Stimulated activated CD4-positive, alpha-beta T cell treated with anti-CD3 and anti-CD28 coated beads, Interleukin-1b, Interleukin-23, amount 100 ng/mL, for 1 hour (primary cell): ENCODE data around the gene MREG.
"Not testable (repeated sequence)": the region's sequence is repeated elsewhere in the genome, so short reads cannot be mapped to it uniquely, and the experiment has no call there.

Experiments
- DNase-seq, 2 donors: peaks; one replicate each; pipeline ENCODE4 v3.0.0-alpha.2; 2020; ENCODE audit warnings: low read depth in 2 of 2

MREG gene

DNA sequence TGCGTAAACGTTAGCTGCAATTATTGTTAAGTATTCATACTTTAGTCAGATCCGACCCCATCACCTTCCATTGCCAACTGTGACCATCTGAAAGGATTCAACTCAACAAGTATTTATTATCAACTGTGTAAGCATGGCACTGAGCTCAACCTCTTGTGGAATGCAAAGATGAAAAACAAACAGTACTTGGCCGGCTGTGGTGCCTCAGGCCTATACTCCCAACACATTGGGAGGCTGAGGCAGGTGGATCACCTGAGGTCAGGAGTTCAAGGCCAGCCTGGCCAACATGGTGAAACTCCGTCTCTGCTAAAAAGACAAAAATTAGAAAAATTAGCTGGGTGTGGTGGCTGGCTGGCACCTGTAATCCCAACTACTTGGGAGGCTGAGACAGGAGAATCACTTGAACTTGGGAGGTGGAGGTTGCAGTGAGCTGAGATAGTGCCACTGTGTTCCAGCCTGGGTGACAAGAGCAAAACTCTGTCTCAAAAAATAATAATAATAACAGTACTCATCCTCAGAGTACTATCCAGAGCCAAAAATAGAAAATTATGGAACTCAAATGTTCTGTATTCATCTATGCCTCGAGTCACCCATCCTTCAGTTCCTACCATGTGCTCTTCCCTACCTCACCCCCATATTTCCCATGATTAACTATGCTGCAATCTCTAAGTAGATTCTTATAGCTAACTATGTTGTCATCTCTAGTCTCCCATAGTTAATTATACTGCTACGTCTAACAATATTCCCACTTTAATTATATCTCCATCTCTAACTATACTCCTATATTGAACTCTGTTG is 8.6 kb upstream of the MREG start:
- no peak for DNase-seq

DNA sequence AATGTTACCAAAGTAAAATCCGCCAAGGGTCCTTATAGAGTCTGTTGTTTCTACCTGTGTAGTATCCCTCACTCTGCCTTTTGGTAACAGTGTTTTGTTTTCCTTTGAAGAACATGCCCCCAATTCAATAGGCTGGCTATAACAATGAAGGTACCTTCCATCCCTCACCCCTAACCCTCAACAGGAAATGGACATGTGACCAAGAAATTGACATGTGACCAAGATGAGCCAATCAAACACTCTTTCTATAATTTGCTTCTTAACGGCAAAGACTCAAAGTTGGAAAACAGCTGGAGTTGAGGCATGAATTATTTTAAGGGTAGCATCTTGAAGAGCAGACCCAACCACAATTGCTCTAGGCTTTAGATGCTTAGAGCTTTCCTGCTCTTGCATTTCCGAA is 5.4 kb upstream of the MREG start:
- DNase-seq = no peak

DNA sequence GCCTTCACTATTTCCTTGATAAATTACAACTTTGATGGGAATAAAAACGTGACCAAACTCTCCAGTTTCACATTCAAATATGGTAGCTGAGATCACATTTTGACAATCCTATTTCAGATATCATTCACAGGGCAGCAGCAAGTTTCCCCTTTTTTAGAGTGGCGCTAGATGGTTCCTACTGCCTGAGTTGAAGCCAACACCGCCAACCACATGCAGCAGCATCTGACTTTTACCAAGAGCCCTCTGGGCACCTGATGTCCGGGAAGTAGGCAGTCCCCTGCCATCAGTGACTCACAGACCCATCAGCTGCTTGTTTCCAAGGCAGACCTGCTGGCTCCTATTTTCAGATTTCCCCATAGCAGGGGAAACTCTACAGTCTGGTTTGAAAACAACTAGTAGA is 4.0 kb upstream of the MREG start:
- DNase-seq = no peak

DNA sequence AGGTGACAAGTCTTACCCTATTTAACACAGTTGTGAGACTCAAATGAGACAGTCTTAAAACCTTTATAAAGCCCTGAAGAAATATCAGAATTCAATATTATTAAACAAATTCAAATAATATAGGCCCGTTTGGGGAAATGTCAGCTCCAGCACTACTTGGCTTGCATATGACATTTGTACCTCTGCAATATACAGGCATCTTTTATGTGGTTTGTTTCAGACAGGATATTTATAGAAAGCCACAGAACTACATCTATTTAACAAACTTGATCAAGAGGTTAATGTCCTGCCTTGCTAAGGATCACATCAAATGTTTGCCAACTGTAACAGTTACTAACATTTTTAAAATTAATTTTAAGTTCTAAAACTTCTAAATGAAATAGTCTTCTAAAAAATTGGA is 3.2 kb upstream of the MREG start:
- no peak for DNase-seq

DNA sequence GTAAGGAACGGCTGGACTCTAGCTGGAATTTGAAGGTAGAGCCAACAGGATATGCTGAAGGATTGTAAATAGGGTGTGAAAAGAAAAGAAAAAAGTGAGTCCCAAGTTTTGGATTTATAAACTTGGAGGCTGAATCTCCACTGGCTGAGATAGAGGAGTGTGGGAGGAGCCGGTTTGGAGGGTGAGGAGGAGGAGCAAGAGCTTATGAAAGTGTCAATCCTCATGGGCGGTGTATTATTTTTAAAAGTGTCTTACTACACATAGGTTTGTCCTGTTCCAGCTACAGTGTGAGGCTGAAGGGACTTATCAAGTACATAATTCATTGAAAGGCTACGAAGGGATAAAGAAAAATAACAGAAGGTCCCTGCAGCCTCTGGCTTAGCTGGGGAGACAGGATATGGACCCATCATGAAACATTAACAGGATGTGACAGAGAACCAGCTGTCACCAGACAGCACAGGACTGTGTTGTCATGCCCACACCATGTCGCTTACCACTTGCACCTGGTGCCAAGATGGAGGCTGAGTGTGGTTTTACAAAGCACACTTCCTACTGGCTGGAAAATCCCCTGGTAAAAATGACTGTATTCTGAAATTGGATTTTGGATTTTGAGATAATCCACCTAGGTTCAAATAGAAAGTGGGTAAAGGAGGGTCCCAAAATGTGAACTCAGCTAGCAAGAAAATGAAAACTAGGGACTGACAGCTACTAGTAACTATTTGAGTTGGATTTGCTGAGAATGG is 2.5 kb upstream of the MREG start:
- no peak for DNase-seq

DNA sequence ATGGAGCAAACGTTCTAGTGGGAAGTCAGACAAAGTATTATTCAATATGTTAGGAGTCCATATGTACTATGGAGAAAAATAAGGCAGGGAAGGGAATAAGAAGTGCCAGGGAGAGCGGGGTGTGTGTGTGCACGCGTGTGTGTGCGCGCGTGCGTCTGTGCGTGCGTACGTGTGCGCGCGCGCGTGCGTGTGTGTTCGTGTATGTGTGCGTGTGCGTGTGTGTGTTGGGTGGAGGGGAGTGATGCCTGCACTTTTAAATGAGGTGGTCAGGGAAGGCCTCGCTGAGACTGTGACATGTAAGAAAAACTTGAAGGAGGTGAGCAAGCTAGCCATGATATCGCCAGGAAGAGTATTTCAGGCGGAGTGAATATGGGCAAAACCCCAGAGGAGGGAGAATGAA is 1.6 kb upstream of the MREG start:
- no peak for DNase-seq

DNA sequence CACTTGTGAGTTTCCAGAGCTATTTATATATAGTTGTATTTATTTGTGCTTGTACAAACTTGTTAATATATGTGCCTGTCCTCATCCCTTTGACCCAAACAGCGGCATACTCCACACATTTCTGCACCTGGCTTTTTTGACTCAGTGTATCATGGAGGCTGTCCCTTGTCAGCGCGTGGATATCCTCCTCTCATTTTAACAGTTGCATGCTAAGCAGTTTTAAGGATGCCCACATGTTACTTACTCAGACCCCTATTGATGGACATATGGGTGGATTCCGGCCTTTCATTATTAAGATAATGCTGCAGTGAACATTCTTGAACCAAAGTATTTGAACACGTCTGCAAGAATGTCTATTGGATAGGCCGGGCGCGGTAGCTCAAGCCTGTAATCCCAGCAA is 655 bp upstream of the MREG start:
- DNase-seq = no peak

DNA sequence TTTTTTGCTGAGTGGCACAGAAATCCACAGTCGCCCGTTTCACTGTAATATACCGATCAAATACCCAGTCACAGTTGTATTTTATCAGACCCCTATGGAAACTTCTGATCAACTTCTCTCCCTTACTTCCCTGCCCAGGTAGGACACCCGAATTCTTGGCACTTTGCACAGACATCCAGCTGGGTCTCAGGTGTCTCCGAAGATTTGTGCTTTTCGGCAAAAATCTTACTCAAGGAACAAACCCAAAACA is 596 bp downstream of the MREG start:
- DNase-seq = no peak

DNA sequence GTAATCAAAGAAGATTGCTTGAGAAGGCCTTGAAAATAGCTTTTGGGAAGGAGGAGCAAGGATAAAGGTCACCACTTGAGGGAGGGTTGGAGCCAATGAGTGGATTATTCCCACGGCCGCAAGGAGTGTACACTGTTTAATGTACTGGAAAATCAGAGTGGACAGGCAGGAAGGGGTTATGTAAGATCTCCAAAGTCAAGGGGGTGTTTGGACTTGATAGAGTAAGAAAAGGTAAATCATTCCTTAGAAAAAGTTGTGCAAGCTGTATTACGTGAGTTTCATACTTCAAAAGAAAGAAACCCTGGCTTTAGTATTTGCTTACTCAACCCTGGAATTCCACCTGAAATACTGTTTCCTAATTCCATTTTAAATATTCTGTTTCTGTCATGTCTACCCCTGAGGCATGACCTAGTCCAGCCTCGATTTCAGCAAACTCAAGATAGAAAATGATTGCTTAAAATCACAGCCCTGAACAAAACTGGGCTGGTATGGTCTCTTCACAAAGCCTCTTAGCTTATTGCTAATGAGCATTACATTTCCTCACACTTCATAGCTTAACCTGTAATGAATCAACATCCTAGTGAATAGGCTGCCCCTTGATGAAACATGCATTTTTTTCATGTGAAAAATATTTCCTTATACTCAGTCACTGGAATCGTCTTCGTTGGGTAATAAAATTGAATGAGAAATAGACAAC is 1.1 kb downstream of the MREG start:
- no peak for DNase-seq

DNA sequence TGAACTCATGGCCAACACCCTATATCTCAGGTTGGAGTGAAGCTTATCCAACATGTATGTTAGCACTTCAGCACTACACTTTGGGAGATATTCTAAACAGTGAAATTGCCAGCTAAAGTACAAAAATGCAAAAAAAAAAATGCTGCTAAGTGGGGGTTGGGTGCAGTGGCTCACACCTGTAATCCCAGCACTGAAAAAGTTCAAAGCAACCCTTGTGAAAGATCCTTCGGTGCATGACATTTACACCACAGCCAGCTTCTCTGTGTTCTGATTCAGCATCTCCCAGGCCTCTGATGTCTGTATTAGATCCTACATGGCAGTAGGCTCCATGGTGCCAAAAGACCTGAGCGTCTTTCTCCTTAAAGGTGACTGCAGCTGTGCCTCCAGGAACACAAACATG is 4.1 kb downstream of the MREG start:
- not testable (repeated sequence) for DNase-seq

DNA sequence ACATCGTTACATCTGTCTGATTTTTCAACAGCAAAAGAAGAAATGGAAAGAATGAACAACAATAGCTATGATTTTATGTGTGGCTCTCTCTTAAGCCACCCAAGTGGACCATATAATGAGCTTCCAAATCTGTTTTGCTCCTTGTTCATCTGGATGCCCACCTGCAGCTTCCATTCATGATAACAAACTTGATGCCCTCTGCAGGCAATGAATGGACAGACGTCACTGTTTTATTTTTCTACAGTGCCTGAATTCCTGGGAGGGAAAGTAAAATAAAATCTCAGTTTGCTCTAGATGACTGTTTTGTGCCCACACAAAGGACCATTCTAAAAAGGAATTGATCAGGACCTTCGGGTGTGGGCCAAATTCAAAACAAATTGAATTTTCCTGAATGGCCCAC is 5.0 kb downstream of the MREG start:
- no peak for DNase-seq

DNA sequence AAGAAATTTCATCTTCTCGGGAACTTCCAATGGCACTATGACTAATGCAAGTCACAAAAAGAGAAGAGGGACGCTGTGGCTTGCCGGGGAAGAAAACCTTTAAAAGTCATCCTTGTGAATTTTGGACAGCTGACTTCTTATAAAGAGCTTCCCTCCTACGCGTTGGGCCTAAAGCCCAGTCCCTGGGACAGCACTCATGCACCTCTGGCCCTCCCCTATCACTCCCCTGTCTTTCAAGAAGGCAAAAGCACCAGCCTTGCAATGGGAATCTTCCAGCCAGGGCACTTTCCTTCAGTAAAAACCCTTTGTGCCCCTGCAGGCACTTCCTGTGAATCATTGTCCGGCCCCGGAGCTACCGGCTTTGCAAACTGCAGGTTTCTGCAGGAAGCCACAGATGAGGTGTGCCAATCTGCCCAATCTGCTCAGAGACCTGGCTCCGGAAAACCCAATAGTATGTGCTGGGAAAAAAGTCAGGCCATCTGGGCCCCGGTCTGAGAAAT is 7.1 kb downstream of the MREG start:
- no peak for DNase-seq

DNA sequence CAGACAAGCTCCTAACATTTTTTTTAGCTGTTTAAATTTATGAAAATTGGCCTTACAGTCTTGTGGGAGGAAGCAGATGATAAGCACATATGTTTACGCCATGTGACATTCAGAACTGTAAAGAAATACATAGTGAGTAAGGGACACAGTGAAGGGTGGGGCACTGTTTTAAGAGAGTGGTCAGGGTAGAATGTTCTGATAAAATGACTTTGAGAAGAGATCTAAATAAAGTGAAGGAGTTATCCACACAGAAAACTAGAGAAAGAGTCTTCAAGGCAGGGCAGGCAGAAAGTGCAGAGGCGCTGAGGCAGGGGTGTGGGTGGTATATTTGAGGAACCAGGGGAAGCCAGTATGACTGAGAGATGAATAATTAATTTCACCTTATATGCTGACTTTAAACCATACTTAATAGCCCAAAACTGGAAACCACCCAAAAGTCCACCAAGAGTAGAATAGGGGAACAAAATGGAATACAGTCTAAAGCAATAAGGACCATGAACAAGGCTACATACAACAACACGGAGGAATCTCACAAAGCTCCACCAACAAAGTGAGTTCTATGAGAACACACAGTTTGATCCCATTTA is 8.6 kb downstream of the MREG start:
- DNase-seq = no peak

DNA sequence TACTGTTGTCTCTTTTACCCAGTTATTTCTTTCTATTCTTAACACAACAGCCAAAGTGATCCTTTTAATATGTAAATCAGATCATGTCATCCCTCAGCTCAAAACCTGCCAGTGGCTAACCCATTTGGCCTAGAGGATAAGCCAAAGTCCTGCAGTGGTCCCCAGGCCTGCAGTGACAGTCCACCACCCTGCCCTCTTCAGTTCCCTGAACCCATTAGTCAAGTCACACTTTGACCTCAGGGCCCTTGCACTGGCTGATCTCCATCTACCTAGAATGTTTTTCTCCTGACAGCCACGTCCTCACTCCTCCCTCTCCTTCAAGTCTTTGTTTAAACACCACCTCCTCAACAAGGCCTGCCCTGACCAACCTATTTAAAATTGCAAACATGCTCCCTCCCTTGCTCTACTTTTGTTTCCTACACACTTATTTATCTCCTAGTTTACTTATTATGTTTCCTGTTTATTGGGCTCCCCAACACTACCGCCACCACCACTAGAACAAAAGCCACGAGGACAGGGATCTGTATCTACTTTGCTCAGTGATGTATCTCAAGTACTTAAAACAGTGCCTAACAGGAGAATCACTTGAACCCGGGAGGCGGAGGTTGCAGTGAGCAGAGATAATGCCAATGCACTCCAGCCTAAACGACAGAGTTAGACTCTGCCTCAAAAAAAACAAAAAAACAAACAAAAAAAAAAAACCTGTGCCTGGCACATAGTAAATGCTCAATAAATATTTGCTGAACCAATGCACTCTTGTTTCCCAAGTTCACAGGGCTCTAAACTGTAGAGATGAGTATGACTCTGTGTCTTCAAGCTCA is 9.3 kb downstream of the MREG start:
- no peak for DNase-seq

DNA sequence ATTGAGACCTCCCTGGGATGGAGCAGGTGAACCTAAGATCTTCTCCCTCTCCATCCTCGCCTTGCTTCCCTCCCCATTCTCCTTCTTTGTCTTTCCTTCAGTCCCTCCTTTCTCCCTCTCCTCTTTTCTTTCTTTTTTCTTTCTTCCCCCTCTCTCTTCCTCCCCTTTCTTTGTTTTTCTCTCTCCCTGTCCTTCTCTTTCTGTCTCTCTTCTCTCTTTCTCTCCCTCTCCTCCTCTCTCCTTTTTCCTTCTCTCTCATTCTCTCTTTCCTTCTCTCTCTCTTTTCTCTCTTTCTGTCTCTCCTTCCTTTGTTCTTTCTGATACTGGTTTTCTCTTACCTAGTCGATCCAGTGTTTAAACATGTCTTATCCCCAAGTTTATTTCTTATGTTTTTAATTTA is 10.7 kb downstream of the MREG start:
- no peak for DNase-seq

DNA sequence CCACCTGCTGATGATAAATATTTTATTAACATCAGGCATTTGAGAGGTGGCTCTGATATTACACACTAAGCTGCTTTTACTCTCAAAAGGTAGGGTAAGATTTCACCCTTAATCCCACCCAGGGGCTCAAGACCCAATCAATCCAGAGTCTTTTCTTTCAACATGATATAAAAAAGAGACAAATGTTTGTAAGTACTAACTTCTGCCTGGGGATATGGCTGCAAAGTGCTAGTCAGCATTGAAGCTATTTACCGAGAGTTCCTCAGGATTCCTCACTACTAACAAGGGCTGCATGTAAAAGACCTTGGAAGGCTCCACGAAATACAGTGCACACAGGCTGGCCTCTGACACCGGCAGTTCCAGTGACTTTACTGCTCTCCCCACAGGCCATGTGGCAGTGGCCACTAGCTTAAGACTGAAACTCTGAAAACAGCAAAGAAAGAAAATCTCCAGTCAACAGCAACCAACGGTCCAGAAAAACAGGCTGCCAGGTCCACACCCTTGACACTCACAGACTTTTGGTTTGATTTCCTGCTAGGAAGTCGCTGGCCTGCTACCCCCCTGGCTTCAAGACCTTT is 11.2 kb downstream of the MREG start:
- no peak for DNase-seq

DNA sequence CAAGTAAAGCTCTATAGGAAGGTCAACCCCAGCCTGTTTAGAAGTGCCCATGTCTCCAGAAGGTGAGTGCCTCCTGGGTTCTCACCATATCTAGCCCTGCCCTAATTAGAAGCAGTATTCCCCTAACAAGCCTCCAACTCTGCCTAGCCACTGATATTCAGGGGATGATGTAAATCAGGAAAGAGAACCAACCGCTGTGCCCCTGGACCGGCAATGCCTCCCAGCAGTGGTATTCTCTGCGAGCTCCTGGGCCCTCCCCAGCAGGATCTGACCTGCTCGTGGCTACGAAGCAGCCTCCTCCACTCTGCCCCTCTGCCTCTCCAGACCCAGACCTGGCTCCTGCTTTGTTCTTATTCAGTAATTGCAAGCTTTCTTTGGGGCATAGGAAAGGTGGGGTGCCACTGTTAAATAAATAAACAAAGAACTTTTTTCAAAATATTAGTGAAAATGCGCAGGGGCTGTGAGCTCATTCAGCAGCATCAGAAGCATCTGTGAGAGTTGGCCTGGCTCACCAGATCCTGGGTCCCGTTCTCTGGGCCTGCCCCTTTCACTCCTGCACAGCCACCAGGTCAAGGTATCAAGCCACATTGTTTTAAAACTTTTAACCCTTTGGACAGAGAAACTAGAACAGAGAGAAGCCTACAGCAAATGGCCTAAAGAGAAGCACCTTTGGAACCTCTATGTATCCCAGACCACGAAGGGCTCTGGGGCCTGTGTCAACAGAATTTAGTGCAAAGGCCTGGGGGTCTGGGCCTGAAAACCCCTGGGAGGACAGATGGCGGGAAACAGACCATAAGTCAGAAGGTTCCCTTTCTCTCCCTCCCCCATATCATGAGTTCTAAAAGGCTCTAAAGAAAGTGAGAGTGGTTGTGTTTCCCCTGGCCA is 11.9 kb downstream of the MREG start:
- no peak for DNase-seq

DNA sequence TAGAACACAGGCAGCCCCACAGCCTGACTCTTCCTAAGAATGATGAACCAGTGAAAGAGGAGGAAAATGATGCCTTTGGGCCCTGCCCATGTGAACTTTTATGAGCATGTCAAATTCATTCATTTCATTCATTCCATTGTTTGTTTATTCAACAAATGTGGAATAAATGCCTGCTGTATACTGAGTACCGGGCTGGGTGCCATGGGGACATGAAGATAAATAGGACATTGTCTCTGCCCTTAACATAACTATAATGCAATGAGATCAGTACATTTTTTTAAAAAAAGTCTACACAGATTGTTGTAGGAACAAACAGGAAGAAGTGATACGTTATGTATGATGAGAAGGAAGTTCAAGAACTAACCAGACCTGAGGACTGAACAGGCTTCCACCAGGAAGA is 14.7 kb downstream of the MREG start:
- DNase-seq = no peak

DNA sequence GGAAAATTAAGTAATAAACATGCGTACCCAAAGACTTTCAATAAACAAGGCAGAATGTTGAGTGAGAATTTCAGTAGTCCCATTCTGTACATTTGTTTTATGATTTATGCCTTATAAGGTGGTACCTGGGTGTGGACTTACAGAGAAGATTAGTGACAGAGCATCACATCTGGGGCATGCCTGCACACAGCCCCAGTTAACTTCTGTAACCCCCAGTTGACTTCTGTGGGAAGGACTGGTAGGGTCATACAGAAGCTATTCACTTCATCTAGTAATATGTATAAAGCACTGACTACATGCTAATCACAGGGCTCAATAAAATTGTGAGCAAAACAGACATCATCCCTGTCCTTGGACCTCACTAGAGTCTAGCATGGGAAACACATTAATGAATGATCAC is 16.1 kb downstream of the MREG start:
- no peak for DNase-seq

DNA sequence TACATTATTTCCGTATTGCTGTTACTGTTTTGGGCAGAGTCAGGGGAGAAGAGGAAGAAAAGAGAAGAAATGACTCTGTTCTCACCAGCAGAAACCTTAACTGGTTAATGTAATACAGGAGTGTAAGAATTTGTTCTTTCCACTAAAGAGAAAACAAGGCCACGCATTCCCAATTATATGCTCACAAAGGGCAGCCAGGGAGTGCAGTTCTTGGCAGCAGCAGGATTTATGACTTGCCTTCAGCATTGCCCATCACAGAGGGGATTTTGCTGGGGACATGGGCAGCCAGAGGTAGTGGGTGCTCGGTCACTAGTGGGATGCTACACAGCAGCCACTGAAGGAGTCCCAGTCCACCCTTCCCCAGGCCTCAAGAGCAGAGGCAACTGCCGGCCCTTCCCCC is 18.4 kb downstream of the MREG start:
- no peak for DNase-seq
